ENCODE measurements around the gene SHC2. TPM values are rescaled to one million over a fixed set of nuclear protein-coding genes. Genes with fewer than 3 reads are reported as not detected.
A peak's percentile ranks its signal among the peaks of the same experiment; 100 is the strongest.

The SHC2 gene
- total RNA-seq, 2 donors from 2014 or later = 119 to 137 TPM

DNA sequence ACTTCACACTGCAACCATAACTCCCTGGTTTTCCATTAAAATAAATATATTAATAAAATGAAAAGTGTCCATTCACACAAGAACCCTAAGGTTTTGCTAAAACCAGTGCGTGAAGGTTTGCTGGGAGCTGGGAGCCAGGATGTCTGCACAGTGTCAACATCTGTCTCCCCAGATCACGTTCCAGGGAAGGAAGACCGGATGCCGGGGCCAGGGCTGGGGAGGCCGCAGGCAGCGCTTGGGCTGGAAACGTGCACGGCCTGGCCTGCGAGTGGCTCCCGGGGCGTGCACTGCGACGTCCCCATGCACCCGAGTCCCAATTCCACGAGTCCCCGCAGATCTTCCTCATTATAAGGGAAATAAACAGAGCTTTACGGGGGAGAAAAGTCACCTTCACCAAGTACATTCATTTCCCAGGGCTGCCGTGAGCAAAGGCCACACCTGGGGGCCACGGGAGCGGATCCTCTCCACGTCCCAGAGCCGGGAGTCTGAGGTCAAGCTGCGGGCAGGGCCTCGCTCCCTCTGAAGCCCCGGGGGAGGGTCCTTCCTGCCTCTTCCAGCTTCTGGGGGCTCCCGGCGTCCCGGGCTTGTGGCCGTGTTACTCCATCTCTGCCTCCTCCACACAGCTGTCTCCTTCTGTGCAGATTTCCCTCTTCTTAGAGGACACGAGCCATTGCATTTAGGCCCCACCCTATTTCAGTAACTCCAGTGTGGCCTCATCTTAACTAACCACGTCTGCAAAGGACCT lies 12.8 kb downstream of the SHC2 start:
- Histone ChIP-seq H3K27me3 (no peaks in the 10 kb centered on the region), H3K36me3 (replicated peaks in 1 of 2; ENCODE audit: insufficient read depth in 1 of 2, low read depth in 2 of 2) (no peaks in the 10 kb centered on the region), H3K4me1 (no peaks in the 10 kb centered on the region), H3K4me3 (no peak overlapping the region), H3K27ac (no peak overlapping the region), H3K9me3 (no peaks in the 10 kb centered on the region)
- intact Hi-C loops (cut with DNase I) = no loop called here
- ATAC-seq (peak; percentile 41), DNase-seq (peak in 1 of 4 donors; percentile 18)
- no peak for TF ChIP-seq POLR2A (IDR thresholded peaks at IDR 0.05)
- TF ChIP-seq, protein P1, sequence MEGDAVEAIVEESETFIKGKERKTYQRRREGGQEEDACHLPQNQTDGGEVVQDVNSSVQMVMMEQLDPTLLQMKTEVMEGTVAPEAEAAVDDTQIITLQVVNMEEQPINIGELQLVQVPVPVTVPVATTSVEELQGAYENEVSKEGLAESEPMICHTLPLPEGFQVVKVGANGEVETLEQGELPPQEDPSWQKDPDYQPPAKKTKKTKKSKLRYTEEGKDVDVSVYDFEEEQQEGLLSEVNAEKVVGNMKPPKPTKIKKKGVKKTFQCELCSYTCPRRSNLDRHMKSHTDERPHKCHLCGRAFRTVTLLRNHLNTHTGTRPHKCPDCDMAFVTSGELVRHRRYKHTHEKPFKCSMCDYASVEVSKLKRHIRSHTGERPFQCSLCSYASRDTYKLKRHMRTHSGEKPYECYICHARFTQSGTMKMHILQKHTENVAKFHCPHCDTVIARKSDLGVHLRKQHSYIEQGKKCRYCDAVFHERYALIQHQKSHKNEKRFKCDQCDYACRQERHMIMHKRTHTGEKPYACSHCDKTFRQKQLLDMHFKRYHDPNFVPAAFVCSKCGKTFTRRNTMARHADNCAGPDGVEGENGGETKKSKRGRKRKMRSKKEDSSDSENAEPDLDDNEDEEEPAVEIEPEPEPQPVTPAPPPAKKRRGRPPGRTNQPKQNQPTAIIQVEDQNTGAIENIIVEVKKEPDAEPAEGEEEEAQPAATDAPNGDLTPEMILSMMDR (IDR thresholded peaks at IDR 0.05) = no peak
- 73 to 88% methylated on average over 22 to 30 of the region's 31 CpGs for WGBS, 2 donors

DNA sequence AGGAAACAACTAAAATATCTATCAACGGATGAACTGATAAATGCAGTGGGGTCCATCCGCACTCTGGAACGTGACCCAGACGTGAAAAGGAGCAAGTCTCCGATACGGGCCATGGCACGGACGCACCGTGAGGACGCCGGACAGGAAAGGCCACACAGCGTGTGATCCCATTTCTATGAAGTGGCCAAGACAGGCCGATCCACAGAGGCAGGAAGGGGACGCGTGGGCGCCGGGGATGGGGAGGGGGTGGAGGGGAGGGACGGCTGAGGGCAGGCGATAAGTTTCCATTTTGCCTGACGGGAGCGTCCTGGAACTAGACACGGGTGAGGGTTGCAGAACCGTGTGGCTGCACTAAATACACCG lies 13.8 kb downstream of the SHC2 start:
- intact Hi-C loops (cut with DNase I) = no loop called here
- no peaks in the 10 kb centered on the region for H3K27me3 ChIP-seq
- TF ChIP-seq POLR2A (IDR thresholded peaks at IDR 0.05) = no peak
- TF ChIP-seq, protein P1 (IDR thresholded peaks at IDR 0.05) = no peak
- DNase-seq = no peak
- H3K9me3 ChIP-seq = no peaks in the 10 kb centered on the region
- H3K36me3 ChIP-seq (replicated peaks in 1 of 2; ENCODE audit: insufficient read depth in 1 of 2, low read depth in 2 of 2) = no peaks in the 10 kb centered on the region
- no peak for ATAC-seq
- 83 to 89% methylated on average over 24 of the region's 24 CpGs for WGBS, 2 donors
- no peak overlapping the region for H3K27ac ChIP-seq
- H3K4me3 ChIP-seq = no peak overlapping the region
- no peaks in the 10 kb centered on the region for H3K4me1 ChIP-seq

DNA sequence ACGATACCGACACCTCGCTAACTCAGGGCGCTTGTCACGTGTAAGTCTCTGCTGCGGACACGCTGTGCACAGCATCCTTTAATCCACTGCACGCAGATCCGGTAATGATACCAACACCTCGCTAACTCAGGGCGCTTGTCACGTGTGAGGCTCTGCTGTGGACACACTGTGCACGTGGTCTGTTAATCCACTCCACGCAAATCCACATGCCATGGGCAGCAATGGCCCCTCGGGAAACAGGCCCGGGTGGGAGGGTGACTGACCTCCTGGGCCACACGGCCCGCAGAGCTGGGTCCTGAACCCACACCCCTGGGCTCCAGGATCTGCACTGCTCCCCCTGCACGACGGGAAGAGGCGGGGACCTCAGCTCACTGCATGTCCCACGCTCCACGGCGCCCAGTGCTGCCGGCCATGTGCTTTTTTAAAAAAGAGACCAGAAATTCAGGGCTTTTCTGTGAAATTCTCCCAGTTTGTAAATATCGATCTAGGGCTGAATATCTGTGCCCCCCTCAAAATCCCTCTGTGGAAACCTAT lies 16.1 kb downstream of the SHC2 start:
- no peak for DNase-seq
- no peaks in the 10 kb centered on the region for H3K36me3 ChIP-seq (replicated peaks in 1 of 2; ENCODE audit: insufficient read depth in 1 of 2, low read depth in 2 of 2)
- H3K4me1 ChIP-seq = no peaks in the 10 kb centered on the region
- TF ChIP-seq, protein P1 (IDR thresholded peaks at IDR 0.05) = no peak
- no peak for TF ChIP-seq POLR2A (IDR thresholded peaks at IDR 0.05)
- intact Hi-C loops (cut with DNase I) = no loop called here
- ATAC-seq = no peak
- H3K4me3 ChIP-seq = no peak overlapping the region
- 92 to 95% methylated on average over 13 to 26 of the region's 26 CpGs for WGBS, 2 donors
- H3K27ac ChIP-seq = no peak overlapping the region
- H3K9me3 ChIP-seq = no peaks in the 10 kb centered on the region
- no peaks in the 10 kb centered on the region for H3K27me3 ChIP-seq

DNA sequence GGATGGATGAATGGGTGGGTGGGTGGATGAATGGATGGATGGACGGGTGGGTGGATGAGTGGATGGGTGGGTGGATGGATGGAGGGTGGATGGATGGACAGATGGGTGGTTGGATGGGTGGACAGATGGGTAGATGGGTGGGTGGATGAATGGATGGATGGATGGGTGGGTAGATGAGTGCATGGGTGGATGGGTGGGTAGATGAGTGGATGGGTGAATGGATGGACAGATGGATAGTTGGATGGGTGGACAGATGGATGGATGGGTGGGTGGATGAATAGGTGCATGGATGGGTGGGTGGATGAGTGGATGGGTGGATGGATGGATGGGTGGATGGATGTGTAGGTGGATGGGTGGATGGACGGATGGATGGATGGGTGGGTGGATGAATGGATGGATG lies 17.8 kb downstream of the SHC2 start:
- intact Hi-C loops (cut with DNase I) = no loop called here
- Histone ChIP-seq H3K27me3 (no peaks in the 10 kb centered on the region), H3K27ac (no peak overlapping the region), H3K9me3 (no peaks in the 10 kb centered on the region), H3K4me1 (no peaks in the 10 kb centered on the region), H3K36me3 (replicated peaks in 1 of 2; ENCODE audit: insufficient read depth in 1 of 2, low read depth in 2 of 2) (no peaks in the 10 kb centered on the region), H3K4me3 (no peak overlapping the region)
- DNase-seq (no peak), ATAC-seq (no peak)
- 83 to 88% methylated on average over 2 of the region's 2 CpGs for WGBS, 2 donors
- TF ChIP-seq POLR2A (IDR thresholded peaks at IDR 0.05) = no peak
- TF ChIP-seq, protein P1 (IDR thresholded peaks at IDR 0.05) = no peak

DNA sequence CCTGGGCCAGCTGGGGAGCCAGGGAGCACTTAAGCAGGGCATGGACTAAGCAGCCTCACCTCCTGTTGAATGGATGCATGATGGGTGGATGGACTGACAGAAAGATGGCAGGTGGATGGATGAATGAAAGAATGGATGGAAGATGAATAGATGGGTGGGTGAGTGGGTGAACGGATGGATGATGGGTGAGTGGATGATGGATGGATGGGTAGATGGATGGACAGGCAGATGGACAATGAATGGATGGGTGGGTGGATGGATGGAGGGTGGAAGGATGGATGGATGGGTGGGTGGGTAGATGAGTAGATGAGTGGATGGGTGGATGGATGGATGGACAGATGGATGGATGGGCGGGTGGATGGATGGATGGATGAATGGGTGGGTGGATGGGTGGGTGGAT lies 18.7 kb downstream of the SHC2 start:
- DNase-seq (no peak), ATAC-seq (no peak)
- H3K4me3 ChIP-seq = no peak overlapping the region
- intact Hi-C loops (cut with DNase I) = no loop called here
- H3K36me3 ChIP-seq (replicated peaks in 1 of 2; ENCODE audit: insufficient read depth in 1 of 2, low read depth in 2 of 2) = no peaks in the 10 kb centered on the region
- no peaks in the 10 kb centered on the region for H3K27me3 ChIP-seq
- 100% methylated on average over 1 to 2 of the region's 2 CpGs for WGBS, 2 donors
- H3K27ac ChIP-seq = no peak overlapping the region
- H3K9me3 ChIP-seq = no peaks in the 10 kb centered on the region
- no peak for TF ChIP-seq POLR2A (IDR thresholded peaks at IDR 0.05)
- TF ChIP-seq, protein P1 (IDR thresholded peaks at IDR 0.05) = no peak
- H3K4me1 ChIP-seq = no peaks in the 10 kb centered on the region

All from body of pancreas (tissue), 4 donors.